Heart left ventricle (tissue), 16 donors: ENCODE data around the gene GPANK1. TPM values are rescaled to one million over a fixed set of nuclear protein-coding genes. Genes with fewer than 3 reads are reported as not detected.

Experiments used
- ATAC-seq, 4 donors: fragments of 200-7000 bp; cut with Tn5 transposase; one replicate each; pipeline ENCODE4 v1.9.1; 2020 to 2022; ENCODE audit warnings: moderate library complexity in 4 of 4, mild to moderate bottlenecking in 3 of 4, moderate number of reproducible peaks in 1 of 4
- DNase-seq, 5 donors: peaks; one replicate each; pipeline ENCODE4 v3.0.0-alpha.2; 2020
- H3K27ac ChIP-seq, 12 donors: fragments of 200-600 bp; sonication (generic) in 4 of 12; one replicate each; pipeline versions ENCODE4 v1.5.0 to v1.8.0; 2016 to 2022; ENCODE audit warnings: mild to moderate bottlenecking in 2 of 12
- H3K27me3 ChIP-seq, 9 donors: fragments of 200-600 bp; sonication (generic) in 2 of 9; one replicate each; pipeline versions ENCODE4 v1.5.1 to v1.8.0; 2016 to 2022; ENCODE audit warnings: mild to moderate bottlenecking in 3 of 9
- H3K36me3 ChIP-seq, 9 donors: fragments of 200-600 bp; sonication (generic) in 2 of 9; one replicate each; pipeline versions ENCODE4 v1.5.0 to v1.8.0; 2018 to 2022; ENCODE audit warnings: mild to moderate bottlenecking in 2 of 9
- H3K4me1 ChIP-seq, 12 donors: fragments of 200-600 bp; sonication (generic) in 4 of 12; one replicate each; pipeline versions ENCODE4 v1.5.0 to v1.8.0; 2016 to 2022; ENCODE audit warnings: mild to moderate bottlenecking in 3 of 12
- H3K4me3 ChIP-seq, 12 donors: fragments of 200-600 bp; sonication (generic) in 4 of 12; one replicate each; pipeline versions ENCODE4 v1.5.0 to v1.8.0; 2017 to 2022; ENCODE audit warnings: mild to moderate bottlenecking in 9 of 12, moderate library complexity in 4 of 12
- H3K9me3 ChIP-seq, 12 donors: fragments of 200-600 bp; sonication (generic) in 4 of 12; one replicate each; pipeline versions ENCODE4 v1.5.0 to v1.8.0; 2016 to 2022; ENCODE audit warnings: mild to moderate bottlenecking in 1 of 12
- CTCF ChIP-seq, 12 donors: fragments of 200-600 bp; sonication (generic) in 4 of 12; IDR thresholded peaks; one replicate each; pipeline versions ENCODE4 v1.5.0 to v1.8.0; 2018 to 2022; ENCODE audit warnings: antibody characterized with exemption in 12 of 12, mild to moderate bottlenecking in 5 of 12
- POLR2A ChIP-seq, 2 donors: fragments of 450-650 bp; IDR thresholded peaks; one replicate each; pipeline ENCODE4 v1.6.1; 2017; ENCODE audit warnings: antibody characterized with exemption in 2 of 2, mild to moderate bottlenecking in 2 of 2, moderate library complexity in 2 of 2
- whole genome bisulfite sequencing, 4 donors: extraction: QIAGEN DNeasy Blood & Tissue Kit in 2 of 4; methylation state at CpG; one replicate each; pipeline versions ENCODE4 v1.1.5 to v1.1.7; 2013 to 2018; 5-methylcytosine and 5-hydroxymethylcytosine counted together
- intact Hi-C, 10 donors: fragments of 100-400 bp; cut with DNase I; formaldehyde crosslinking; loops; one replicate each; pipeline versions ENCODE4 v1.11.1 to v1.14.2; 2022
- polyA plus RNA-seq, 2 donors: library from polyadenylated mRNA; stranded (reverse); fragments of 200-250 nt; gene quantifications; one replicate each; pipeline ENCODE4 v1.2.3, GENCODE V29; 2013
- total RNA-seq, 9 donors: library from RNA; depleted of rRNA in 2 of 9; stranded (reverse); fragments of >200 nt in 2 of 9; fragmentation: NEBNext Ultra II Directional in 3 of 9; extraction: Animal tissue kit (Norgen Biotek cat#: 25700) in 3 of 9; gene quantifications; one replicate each; pipeline versions ENCODE4 v1.1.0 to v1.2.4, GENCODE V29; 2016 to 2023
- donor health status: ischemic (EF 13 %, LVEDD 7.1; RV severe dilation, severe dysfunction).
- donor health status: healthy with polysubstance abuse.
- donor health status: DM: no; HTN: yes; CAD: no.
- donor health status: DM: no; HTN: no; CAD: no.
- donor health status: ischemic (EF 25% LVEDD 6.9; RV normal size, moderate dysfunction).
- donor health status: ischemic (EF 25% LVEDD 5.7; RV mildly dilated, moderate dysfunction).
- donor health status: healthy.
- donor health status: DM: yes; HTN: yes; CAD: no.
- donor health status: ischemic (EF 35%, LVEDD 5.7; RV mildly dilated, moderate dysfunction).
- donor health status: nonischemic (EF 11% LVEDD 7.7; RV severe dilation, severe dysfunction).
- donor health status: DM: yes; HTN: yes; CAD: no.
- donor health status: PGD.
- donor health status: ischemic (EF 29% LVEDD 5.4; RV normal size, mild dysfunction).
- donor health status: nonischemic (EF 23%, LVEDD 6.1; RV moderate dilation, normal function).

The GPANK1 gene
- total and polyA plus RNA-seq, 11 donors, result 15.9 to 29.8 (median 19.5) TPM

DNA sequence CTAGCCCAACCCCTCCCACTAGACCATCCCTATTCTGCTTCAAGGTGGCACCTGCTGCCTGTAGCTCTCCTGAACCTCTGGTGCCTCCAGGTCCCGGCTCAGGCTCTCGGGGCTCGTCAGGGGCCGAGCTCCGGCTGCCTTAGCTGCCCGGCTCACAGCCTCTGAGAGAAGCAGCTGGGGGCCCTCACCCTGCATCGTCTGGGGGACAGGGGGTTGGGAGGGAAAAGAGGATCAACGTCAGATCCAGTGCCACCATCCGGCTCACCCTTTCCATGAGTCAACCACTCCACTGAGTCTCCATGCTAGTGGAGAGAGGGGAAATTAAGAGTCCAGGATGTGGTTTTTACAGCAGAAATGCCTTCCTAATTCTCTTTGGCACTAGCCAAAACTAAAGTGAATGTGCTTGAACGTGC, 25.3 kb downstream of the GPANK1 start:
- Histone ChIP-seq H3K4me1 (no peaks in the 10 kb centered on the region), H3K9me3 (no peaks in the 10 kb centered on the region), H3K4me3 (no peak overlapping the region), H3K27ac (no peak overlapping the region), H3K36me3 (peaks cover 7 to 100% (median 100%) of the 10 kb centered on the region in 9 donors), H3K27me3 (no peaks in the 10 kb centered on the region)
- WGBS, 4 donors, result 80 to 89% (median 84%) methylated on average over 2 to 10 of the region's 10 CpGs
- intact Hi-C loops, result no loop called here
- DNase-seq, result no peak
- ATAC-seq, result no peak
- TF ChIP-seq POLR2A (IDR thresholded peaks at IDR 0.05), result no peak
- TF ChIP-seq CTCF (IDR thresholded peaks at IDR 0.05), result no peak

- H3K4me3 ChIP-seq, result no peak overlapping the region
- intact Hi-C loops, result no loop called here
- no peak for TF ChIP-seq POLR2A (IDR thresholded peaks at IDR 0.05)
- no peak for TF ChIP-seq CTCF (IDR thresholded peaks at IDR 0.05)
- no peaks in the 10 kb centered on the region for H3K4me1 ChIP-seq
- 78 to 88% (median 83%) methylated on average over 9 of the region's 9 CpGs for WGBS, 4 donors
- no peaks in the 10 kb centered on the region for H3K9me3 ChIP-seq
- no peak for ATAC-seq
- H3K36me3 ChIP-seq, result peaks cover 7 to 100% (median 100%) of the 10 kb centered on the region in 9 donors
- DNase-seq, result no peak
- no peaks in the 10 kb centered on the region for H3K27me3 ChIP-seq
- H3K27ac ChIP-seq, result no peak overlapping the region
These were observed 25.8 kb downstream of the GPANK1 start for GRCh38 chr6:31639043-31639442.

GRCh38 chr6:31636698-31637596, 27.9 kb downstream of the GPANK1 start:
- H3K9me3 ChIP-seq, result no peaks in the 10 kb centered on the region
- no peak for DNase-seq
- intact Hi-C loops, result no loop called here
- H3K27ac ChIP-seq, result no peak overlapping the region
- peaks cover 0 to 4% (median 0%) of the 10 kb centered on the region in 12 donors for H3K4me1 ChIP-seq
- peaks cover 2 to 100% (median 100%) of the 10 kb centered on the region in 9 donors for H3K36me3 ChIP-seq
- peak in 2 of 4 donors; percentile 2 to 5 for ATAC-seq
- TF ChIP-seq POLR2A (IDR thresholded peaks at IDR 0.05) (no peak), CTCF (IDR thresholded peaks at IDR 0.05) (no peak)
- no peak overlapping the region for H3K4me3 ChIP-seq
- no peaks in the 10 kb centered on the region for H3K27me3 ChIP-seq
- 78 to 83% (median 82%) methylated on average over 24 to 27 of the region's 27 CpGs for WGBS, 4 donors

- TF ChIP-seq POLR2A (IDR thresholded peaks at IDR 0.05) (no peak), CTCF (IDR thresholded peaks at IDR 0.05) (no peak)
- DNase-seq (no peak), ATAC-seq (no peak)
- H3K9me3 ChIP-seq, result no peaks in the 10 kb centered on the region
- no peak overlapping the region for H3K27ac ChIP-seq
- no peak overlapping the region for H3K4me3 ChIP-seq
- 80 to 83% (median 80%) methylated on average over 11 of the region's 11 CpGs for WGBS, 4 donors
- no peaks in the 10 kb centered on the region for H3K27me3 ChIP-seq
- peaks cover 0 to 4% (median 0%) of the 10 kb centered on the region in 12 donors for H3K4me1 ChIP-seq
- intact Hi-C loops, result no loop called here
- peaks cover 2 to 100% (median 100%) of the 10 kb centered on the region in 9 donors for H3K36me3 ChIP-seq
These were observed 29.7 kb downstream of the GPANK1 start for GRCh38 chr6:31634969-31635575.
